ENCODE results near the gene ESRRB. TPM values are rescaled to one million over a fixed set of nuclear protein-coding genes. Genes with fewer than 3 reads are reported as not detected.
A peak's percentile ranks its signal among the peaks of the same experiment; 100 is the strongest.

ESRRB gene
- total RNA-seq, 6 donors from 2014 or later = 0.15 to 1.6 (median 0.30) TPM; not detected in 2

DNA sequence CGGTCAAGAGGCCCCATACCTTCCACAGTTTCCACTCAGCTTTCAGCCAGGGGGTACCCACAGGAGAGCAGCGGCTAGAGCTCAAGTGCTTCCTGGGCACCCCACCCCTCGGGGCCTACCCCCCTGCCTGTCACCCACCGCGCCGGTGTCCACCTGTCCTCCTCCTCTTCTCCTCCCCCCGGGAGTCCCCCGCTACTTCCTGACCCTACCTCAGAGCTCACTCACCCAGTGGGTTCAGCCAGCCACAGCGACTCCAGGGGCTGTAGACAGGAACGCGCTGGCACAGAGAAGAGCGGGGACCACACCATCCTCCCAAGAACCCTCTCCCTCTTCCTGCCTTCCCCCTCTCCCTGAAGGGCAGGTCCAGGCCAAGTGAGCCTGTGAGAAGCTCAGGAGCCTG lies 123.0 kb downstream of the ESRRB start:
- H3K36me3 ChIP-seq = no peaks in the 10 kb centered on the region
- no peaks in the 10 kb centered on the region for H3K9me3 ChIP-seq
- 86 to 95% methylated on average over 6 to 12 of the region's 12 CpGs for WGBS, 2 donors
- no peaks in the 10 kb centered on the region for H3K27me3 ChIP-seq
- TF ChIP-seq, protein P1, sequence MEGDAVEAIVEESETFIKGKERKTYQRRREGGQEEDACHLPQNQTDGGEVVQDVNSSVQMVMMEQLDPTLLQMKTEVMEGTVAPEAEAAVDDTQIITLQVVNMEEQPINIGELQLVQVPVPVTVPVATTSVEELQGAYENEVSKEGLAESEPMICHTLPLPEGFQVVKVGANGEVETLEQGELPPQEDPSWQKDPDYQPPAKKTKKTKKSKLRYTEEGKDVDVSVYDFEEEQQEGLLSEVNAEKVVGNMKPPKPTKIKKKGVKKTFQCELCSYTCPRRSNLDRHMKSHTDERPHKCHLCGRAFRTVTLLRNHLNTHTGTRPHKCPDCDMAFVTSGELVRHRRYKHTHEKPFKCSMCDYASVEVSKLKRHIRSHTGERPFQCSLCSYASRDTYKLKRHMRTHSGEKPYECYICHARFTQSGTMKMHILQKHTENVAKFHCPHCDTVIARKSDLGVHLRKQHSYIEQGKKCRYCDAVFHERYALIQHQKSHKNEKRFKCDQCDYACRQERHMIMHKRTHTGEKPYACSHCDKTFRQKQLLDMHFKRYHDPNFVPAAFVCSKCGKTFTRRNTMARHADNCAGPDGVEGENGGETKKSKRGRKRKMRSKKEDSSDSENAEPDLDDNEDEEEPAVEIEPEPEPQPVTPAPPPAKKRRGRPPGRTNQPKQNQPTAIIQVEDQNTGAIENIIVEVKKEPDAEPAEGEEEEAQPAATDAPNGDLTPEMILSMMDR (IDR thresholded peaks at IDR 0.05) = no peak
- no peak for TF ChIP-seq POLR2AphosphoS5 (IDR thresholded peaks at IDR 0.05)
- no peak for TF ChIP-seq POLR2A (IDR thresholded peaks at IDR 0.05)
- TF ChIP-seq EP300 (IDR thresholded peaks at IDR 0.05) = no peak
- H3K4me1 ChIP-seq = no peaks in the 10 kb centered on the region
- H3K4me3 ChIP-seq = no peak overlapping the region
- ATAC-seq (ENCODE audit: low FRiP score in 2 of 2) (peak; percentile 9 to 12), DNase-seq (no peak)
- H3K27ac ChIP-seq = no peak overlapping the region

DNA sequence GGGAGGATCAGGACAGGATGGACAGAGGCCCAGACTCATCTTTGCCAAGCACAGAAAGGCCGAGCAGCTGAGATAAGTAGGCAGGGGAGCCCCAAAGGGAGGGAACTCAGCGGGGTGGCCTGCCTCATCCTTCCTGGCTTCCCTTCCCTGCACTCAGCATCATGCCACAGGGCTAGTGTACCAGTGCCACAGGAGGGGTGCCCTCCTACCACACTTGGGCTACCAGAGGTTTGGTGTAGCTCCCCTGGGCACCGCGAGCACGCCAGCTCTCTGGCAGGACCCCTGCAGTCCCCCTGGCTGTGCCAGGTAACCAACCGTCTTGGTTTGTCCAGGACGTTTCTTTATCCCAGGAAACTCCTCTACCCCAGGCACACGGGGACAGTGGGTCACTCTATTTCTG lies 123.5 kb downstream of the ESRRB start:
- H3K4me3 ChIP-seq = no peak overlapping the region
- no peaks in the 10 kb centered on the region for H3K27me3 ChIP-seq
- H3K9me3 ChIP-seq = no peaks in the 10 kb centered on the region
- WGBS, 2 donors = 83 to 87% methylated on average over 4 to 8 of the region's 8 CpGs
- TF ChIP-seq POLR2AphosphoS5 (IDR thresholded peaks at IDR 0.05) (no peak), EP300 (IDR thresholded peaks at IDR 0.05) (no peak), POLR2A (IDR thresholded peaks at IDR 0.05) (no peak)
- TF ChIP-seq, protein P1 (IDR thresholded peaks at IDR 0.05) = no peak
- H3K4me1 ChIP-seq = no peaks in the 10 kb centered on the region
- ATAC-seq (ENCODE audit: low FRiP score in 2 of 2) (no peak), DNase-seq (peak in 1 of 2 donors; percentile 65)
- no peaks in the 10 kb centered on the region for H3K36me3 ChIP-seq
- H3K27ac ChIP-seq = no peak overlapping the region

DNA sequence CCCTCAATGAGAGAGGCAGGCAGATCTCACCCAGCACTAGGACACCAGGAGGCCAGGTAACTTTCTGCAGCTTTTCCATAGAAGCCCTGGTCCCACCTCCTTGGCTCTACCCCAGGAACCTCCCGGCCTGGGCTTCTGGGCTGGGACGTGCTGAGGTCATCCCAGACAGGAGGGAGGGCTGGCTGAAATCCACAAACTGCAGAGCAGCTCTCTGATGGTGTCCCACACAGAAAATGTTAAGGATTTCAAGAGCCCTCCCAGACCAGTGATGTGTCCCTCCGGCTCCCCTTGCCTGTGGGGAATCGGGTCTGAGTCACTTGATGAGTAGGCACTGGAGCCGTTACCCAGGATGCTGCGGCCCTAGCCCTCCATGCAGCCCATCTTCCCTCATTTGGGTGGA lies 124.1 kb downstream of the ESRRB start:
- ATAC-seq (ENCODE audit: low FRiP score in 2 of 2) (peak in 1 of 2 donors; percentile 50), DNase-seq (no peak)
- Histone ChIP-seq H3K36me3 (no peaks in the 10 kb centered on the region), H3K9me3 (no peaks in the 10 kb centered on the region), H3K4me3 (no peak overlapping the region), H3K4me1 (no peaks in the 10 kb centered on the region), H3K27me3 (no peaks in the 10 kb centered on the region), H3K27ac (no peak overlapping the region)
- TF ChIP-seq, protein P1 (IDR thresholded peaks at IDR 0.05) = no peak
- TF ChIP-seq POLR2A (IDR thresholded peaks at IDR 0.05) (no peak), POLR2AphosphoS5 (IDR thresholded peaks at IDR 0.05) (no peak), EP300 (IDR thresholded peaks at IDR 0.05) (no peak)
- WGBS, 2 donors = 69 to 80% methylated on average over 1 to 6 of the region's 6 CpGs

DNA sequence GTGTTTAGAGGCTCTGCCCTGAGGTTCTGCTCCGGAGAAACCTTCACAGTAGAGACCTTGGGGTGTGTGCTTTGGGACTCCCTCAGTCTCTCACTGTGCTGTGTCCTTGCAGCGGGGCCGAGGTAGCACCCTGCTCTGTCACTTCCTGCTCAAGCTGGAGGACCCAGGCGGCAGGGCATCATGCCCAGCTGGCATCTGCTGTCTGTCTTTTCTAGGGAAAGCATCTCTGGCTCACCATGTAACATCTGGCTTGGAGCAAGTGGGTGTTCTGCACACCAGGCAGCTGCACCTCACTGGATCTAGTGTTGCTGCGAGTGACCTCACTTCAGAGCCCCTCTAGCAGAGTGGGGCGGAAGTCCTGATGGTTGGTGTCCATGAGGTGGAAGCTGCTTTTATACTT lies 124.5 kb downstream of the ESRRB start:
- no peaks in the 10 kb centered on the region for H3K27me3 ChIP-seq
- 84 to 86% methylated on average over 1 to 6 of the region's 6 CpGs for WGBS, 2 donors
- no peaks in the 10 kb centered on the region for H3K36me3 ChIP-seq
- no peaks in the 10 kb centered on the region for H3K4me1 ChIP-seq
- no peak for ATAC-seq (ENCODE audit: low FRiP score in 2 of 2)
- H3K27ac ChIP-seq = no peak overlapping the region
- no peak for DNase-seq
- no peak overlapping the region for H3K4me3 ChIP-seq
- TF ChIP-seq POLR2AphosphoS5 (IDR thresholded peaks at IDR 0.05) (no peak), POLR2A (IDR thresholded peaks at IDR 0.05) (no peak), EP300 (IDR thresholded peaks at IDR 0.05) (no peak)
- TF ChIP-seq, protein P1 (IDR thresholded peaks at IDR 0.05) = no peak
- H3K9me3 ChIP-seq = no peaks in the 10 kb centered on the region

DNA sequence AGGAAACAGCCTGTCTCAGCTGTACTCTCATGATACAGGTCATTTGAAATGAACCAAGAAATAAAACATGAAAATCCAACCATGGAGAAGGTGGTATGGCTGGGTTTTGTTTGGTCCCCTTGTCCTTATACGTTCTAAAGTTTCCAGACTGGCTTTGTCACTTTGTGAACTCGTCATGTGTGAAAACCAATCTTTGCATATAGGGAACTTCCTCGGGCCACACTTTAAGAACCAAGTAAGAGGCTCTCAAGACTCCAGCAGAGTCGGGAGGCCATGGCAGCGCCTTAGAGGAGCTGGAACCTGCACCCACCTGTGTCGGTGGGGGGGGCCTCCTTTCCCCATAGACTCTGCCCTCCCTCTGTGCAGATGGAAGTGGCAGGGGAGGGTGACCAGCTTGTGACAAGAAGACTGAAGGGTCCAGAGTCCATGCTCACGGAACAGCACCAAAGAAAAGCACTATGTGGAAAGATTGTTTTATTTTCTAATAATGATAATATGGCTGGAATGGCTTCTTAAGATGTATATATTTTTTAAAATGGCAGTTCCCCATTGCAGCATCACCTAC lies 125.3 kb downstream of the ESRRB start:
- no peak overlapping the region for H3K4me3 ChIP-seq
- H3K27ac ChIP-seq = no peak overlapping the region
- H3K36me3 ChIP-seq = no peaks in the 10 kb centered on the region
- no peaks in the 10 kb centered on the region for H3K27me3 ChIP-seq
- 62 to 79% methylated on average over 7 of the region's 7 CpGs for WGBS, 2 donors
- no peaks in the 10 kb centered on the region for H3K4me1 ChIP-seq
- no peak for DNase-seq
- ATAC-seq (ENCODE audit: low FRiP score in 2 of 2) = no peak
- no peaks in the 10 kb centered on the region for H3K9me3 ChIP-seq
- TF ChIP-seq, protein P1 (IDR thresholded peaks at IDR 0.05) = no peak
- TF ChIP-seq POLR2AphosphoS5 (IDR thresholded peaks at IDR 0.05) = no peak
- TF ChIP-seq POLR2A (IDR thresholded peaks at IDR 0.05) = no peak
- TF ChIP-seq EP300 (IDR thresholded peaks at IDR 0.05) = no peak
